Activated B cell treated with CpG ODN at 0.5 μM for 24 hours (primary cell): Measurements from ENCODE around the gene ARHGAP25. TPM values are rescaled to one million over a fixed set of nuclear protein-coding genes. Genes with fewer than 3 reads are reported as not detected.

Source experiments
- ATAC-seq: fragments of 200-7000 bp; cut with Tn5 transposase; one replicate; pipeline ENCODE4 v1.10.0; 2021; ENCODE audit warnings: low read depth, mild to moderate bottlenecking, moderate library complexity
- CTCF ChIA-PET: fragments of 350-600 bp; sonication (Branson Sonifier 250); formaldehyde crosslinking; loops from one replicate; lab custom pipeline; 2021; ENCODE audit warnings: antibody characterized with exemption; lab: Charles Lee
- POLR2A ChIA-PET: fragments of 350-600 bp; sonication (Branson Sonifier 250); formaldehyde crosslinking; loops from one replicate; lab custom pipeline; 2021; ENCODE audit warnings: antibody characterized with exemption; lab: Charles Lee
- DNase-seq: peaks from one replicate; pipeline ENCODE4 v3.0.0; 2022
- H3K27ac Mint-ChIP-seq: one replicate; pipeline ENCODE4 v1.8.0; 2020; ENCODE audit warnings: mixed read lengths
- H3K27me3 Mint-ChIP-seq: one replicate; pipeline ENCODE4 v1.8.0; 2021; ENCODE audit warnings: mixed read lengths
- H3K36me3 Mint-ChIP-seq: one replicate; pipeline ENCODE4 v1.8.0; 2021; ENCODE audit warnings: low read depth, mixed read lengths
- H3K4me1 Mint-ChIP-seq: one replicate; pipeline ENCODE4 v1.8.0; 2021; ENCODE audit warnings: mixed read lengths
- H3K4me3 Mint-ChIP-seq: one replicate; pipeline ENCODE4 v1.8.0; 2020; ENCODE audit warnings: mild to moderate bottlenecking, mixed read lengths
- H3K9me3 Mint-ChIP-seq: one replicate; pipeline ENCODE4 v1.8.0; 2020; ENCODE audit warnings: mixed read lengths
- intact Hi-C: fragments of 100-400 bp; cut with micrococcal nuclease; formaldehyde crosslinking; loops from one replicate; pipeline ENCODE4 v1.15.1; 2024
- total RNA-seq: library from RNA; stranded (reverse); gene quantifications from 2 replicates; pipeline ENCODE4 v1.2.3, GENCODE V29; 2022
- TF ChIP-seq, protein P1 (sequence below): fragments of 200-600 bp; IDR thresholded peaks from one replicate; pipeline ENCODE4 v1.8.0; 2022; ENCODE audit warnings: antibody characterized with exemption, mild to moderate bottlenecking

The ARHGAP25 gene
- total RNA-seq, 1 donor from 2014 or later = 336 TPM

DNA sequence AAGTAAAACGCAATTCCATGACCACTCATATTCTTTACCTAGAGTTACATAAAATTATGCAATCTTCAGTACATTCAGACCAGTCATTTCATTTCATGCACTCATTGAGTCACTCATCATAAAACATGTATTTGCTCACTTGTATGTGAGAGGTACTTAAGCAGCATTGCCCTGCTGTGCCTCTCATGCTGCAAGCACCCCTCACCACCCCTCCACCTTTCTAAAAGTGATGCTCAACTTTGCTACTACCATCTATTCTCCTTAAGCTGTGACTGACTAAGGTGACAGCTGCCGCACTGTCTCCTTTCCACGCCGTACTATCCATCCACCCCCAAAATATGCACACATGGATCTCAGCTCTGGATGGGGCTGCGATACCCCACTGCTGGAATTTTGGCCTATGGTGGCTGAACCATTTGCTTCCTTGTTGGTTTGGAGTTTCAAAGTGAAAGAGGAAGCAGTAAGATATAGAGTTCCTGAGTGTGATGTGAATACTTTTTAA, 7.2 kb downstream of the ARHGAP25 start:
- ChIA-PET POLR2A (interaction anchor here (0.8 to 11.4 kb wide), 18 partner anchors 8 to 274 kb away, joined by 3 to 74 read pairs (median 9); partner anchors contain the start of genes APLF and FBXO48), CTCF (interaction anchor here (1.0 to 6.2 kb wide), 10 partner anchors 8 to 278 kb away, joined by 3 to 57 read pairs (median 5); partner anchors contain the start of gene ARHGAP25)
- H3K4me3 Mint-ChIP-seq = peak overlapping the region; percentile 67
- intact Hi-C loops = loop anchor here (1.0 kb wide), 2 partner anchors 15 to 20 kb away; no protein-coding TSS in a partner anchor
- TF ChIP-seq, protein P1, sequence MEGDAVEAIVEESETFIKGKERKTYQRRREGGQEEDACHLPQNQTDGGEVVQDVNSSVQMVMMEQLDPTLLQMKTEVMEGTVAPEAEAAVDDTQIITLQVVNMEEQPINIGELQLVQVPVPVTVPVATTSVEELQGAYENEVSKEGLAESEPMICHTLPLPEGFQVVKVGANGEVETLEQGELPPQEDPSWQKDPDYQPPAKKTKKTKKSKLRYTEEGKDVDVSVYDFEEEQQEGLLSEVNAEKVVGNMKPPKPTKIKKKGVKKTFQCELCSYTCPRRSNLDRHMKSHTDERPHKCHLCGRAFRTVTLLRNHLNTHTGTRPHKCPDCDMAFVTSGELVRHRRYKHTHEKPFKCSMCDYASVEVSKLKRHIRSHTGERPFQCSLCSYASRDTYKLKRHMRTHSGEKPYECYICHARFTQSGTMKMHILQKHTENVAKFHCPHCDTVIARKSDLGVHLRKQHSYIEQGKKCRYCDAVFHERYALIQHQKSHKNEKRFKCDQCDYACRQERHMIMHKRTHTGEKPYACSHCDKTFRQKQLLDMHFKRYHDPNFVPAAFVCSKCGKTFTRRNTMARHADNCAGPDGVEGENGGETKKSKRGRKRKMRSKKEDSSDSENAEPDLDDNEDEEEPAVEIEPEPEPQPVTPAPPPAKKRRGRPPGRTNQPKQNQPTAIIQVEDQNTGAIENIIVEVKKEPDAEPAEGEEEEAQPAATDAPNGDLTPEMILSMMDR = no peak
- no peak overlapping the region for H3K27ac Mint-ChIP-seq
- H3K36me3 Mint-ChIP-seq = peaks cover 44% of the 10 kb centered on the region
- no peaks in the 10 kb centered on the region for H3K9me3 Mint-ChIP-seq
- no peak for DNase-seq
- ATAC-seq = no peak
- H3K4me1 Mint-ChIP-seq = peaks cover 90% of the 10 kb centered on the region
- no peaks in the 10 kb centered on the region for H3K27me3 Mint-ChIP-seq

DNA sequence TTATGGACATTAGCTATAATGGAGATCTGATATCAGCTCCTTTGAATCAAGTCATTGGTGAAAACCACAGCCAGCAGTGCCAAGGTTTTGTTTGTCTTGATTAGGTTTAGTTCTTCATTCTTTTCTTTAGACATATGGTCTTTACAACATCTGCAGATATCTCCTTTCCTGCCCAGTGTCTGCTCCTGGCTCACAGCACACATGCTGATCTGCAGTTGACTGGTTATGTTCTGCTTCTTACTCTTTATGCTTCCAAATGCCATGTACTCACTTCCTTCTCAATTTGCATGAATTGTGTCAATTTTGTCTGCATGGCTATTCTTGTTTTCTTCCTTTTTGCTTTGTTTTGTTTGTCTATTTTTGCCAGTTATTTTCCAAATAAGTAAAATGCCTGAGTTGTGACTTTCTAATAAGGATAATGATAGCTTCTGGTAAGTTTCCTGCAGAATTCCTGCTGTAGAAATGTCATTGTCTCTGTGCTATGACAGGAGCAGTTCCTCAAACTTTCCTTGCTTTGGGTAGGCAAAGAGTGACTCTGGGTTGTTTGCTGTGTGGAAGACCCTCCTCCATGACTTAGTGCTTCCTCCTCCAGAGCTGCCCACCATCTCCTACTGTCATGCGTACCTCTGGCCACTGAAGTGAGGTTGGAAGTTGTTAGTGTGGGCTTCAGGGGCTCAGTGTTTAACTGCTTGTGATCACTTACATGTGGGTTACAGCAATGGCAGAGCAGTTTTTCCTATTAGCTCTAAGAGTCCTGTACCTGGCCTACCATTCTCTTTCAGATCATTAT, 8.2 kb downstream of the ARHGAP25 start:
- peaks cover 91% of the 10 kb centered on the region for H3K4me1 Mint-ChIP-seq
- TF ChIP-seq, protein P1 = no peak
- ChIA-PET CTCF (interaction anchor here (0.6 to 6.2 kb wide), 10 partner anchors 9 to 255 kb away, joined by 3 to 57 read pairs (median 4); partner anchors contain the start of gene ARHGAP25), POLR2A (interaction anchor here (0.8 to 11.4 kb wide), 17 partner anchors 9 to 276 kb away, joined by 3 to 74 read pairs (median 7); partner anchors contain the start of genes APLF and FBXO48)
- peak overlapping the region; percentile 87 for H3K27ac Mint-ChIP-seq
- H3K36me3 Mint-ChIP-seq = peaks cover 50% of the 10 kb centered on the region
- intact Hi-C loops = loop anchor here (1.0 kb wide), 2 partner anchors 16 to 19 kb away; no protein-coding TSS in a partner anchor
- H3K27me3 Mint-ChIP-seq = no peaks in the 10 kb centered on the region
- no peaks in the 10 kb centered on the region for H3K9me3 Mint-ChIP-seq
- ATAC-seq = peak; percentile 49
- peak overlapping the region; percentile 55 for H3K4me3 Mint-ChIP-seq
- DNase-seq = no peak

DNA sequence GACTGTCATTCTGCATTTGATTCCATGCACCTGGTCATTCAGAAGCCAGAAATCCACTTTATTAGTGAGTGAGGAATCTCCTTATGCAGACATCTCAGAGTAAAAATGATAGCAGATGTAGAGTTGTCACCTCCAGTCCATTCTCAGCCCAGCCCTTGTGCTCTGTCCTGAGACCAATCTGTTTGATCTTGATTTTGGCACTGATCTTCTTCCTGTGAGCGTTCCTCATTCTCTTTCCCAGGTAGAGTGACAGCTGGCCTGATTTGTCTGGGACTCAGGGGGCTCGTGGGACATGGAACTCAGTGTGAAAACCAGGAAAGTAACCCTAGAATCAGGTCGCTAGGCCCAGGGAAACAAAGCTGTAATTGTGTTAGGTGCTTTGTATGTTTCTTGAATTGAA, 8.9 kb downstream of the ARHGAP25 start:
- TF ChIP-seq, protein P1 = no peak
- H3K27ac Mint-ChIP-seq = peak overlapping the region; percentile 87
- H3K36me3 Mint-ChIP-seq = peaks cover 47% of the 10 kb centered on the region
- peak overlapping the region; percentile 55 for H3K4me3 Mint-ChIP-seq
- CTCF ChIA-PET = interaction anchor here (0.8 to 3.4 kb wide), 6 partner anchors 8 to 256 kb away, joined by 3 to 25 read pairs (median 10); no protein-coding TSS in a partner anchor
- H3K9me3 Mint-ChIP-seq = no peaks in the 10 kb centered on the region
- H3K27me3 Mint-ChIP-seq = no peaks in the 10 kb centered on the region
- ATAC-seq (no peak), DNase-seq (no peak)
- H3K4me1 Mint-ChIP-seq = peaks cover 91% of the 10 kb centered on the region
- POLR2A ChIA-PET = interaction anchor here (0.7 to 11.4 kb wide), 7 partner anchors 9 to 277 kb away, joined by 3 to 74 read pairs (median 9); partner anchors contain the start of genes APLF, ARHGAP25 and FBXO48
- intact Hi-C loops = no loop called here

DNA sequence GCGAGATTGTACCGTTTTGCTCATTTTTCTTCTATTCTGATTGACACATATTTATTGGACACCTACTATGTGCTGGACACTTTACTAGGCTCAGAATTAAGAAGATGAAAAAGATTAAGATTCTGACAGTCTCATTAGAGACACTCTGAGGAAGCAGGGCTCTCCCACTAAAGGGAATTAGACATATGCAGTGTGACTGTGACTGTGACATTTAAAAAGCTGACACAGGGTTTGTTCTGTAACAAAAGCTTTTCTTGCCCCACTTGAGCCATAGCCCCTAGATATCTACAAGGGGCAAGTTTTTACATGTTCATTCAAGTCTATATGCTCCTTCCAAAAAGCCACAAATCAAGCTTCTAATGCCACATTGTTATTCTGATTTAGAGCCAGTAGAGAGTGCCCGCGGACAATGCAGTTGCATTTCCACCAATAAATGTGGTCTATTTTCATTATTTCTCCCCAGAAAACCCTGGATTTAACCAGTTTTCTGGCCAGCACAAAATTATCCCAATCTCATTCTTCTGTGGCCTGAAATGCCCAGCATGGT, 9.8 kb downstream of the ARHGAP25 start:
- Mint-ChIP-seq H3K27me3 (no peaks in the 10 kb centered on the region), H3K36me3 (peaks cover 48% of the 10 kb centered on the region), H3K9me3 (no peaks in the 10 kb centered on the region), H3K27ac (peak overlapping the region; percentile 87), H3K4me1 (peaks cover 92% of the 10 kb centered on the region), H3K4me3 (peak overlapping the region; percentile 3)
- CTCF ChIA-PET = interaction anchor here (0.8 to 3.4 kb wide), 12 partner anchors 7 to 281 kb away, joined by 3 to 18 read pairs (median 4); no protein-coding TSS in a partner anchor
- TF ChIP-seq, protein P1 = no peak
- ATAC-seq = no peak
- POLR2A ChIA-PET = interaction anchor here (0.7 to 11.4 kb wide), 8 partner anchors 10 to 277 kb away, joined by 3 to 74 read pairs (median 6); partner anchors contain the start of genes APLF, ARHGAP25 and FBXO48
- intact Hi-C loops = no loop called here
- DNase-seq = no peak
